Esophagus squamous epithelium (tissue), 5 donors: ENCODE data around the gene COL23A1. TPM values are rescaled to one million over a fixed set of nuclear protein-coding genes. Genes with fewer than 3 reads are reported as not detected.
A peak's percentile ranks its signal among the peaks of the same experiment; 100 is the strongest.

Source experiments
- DNase-seq: peaks from one replicate; lab custom pipeline; 2025; lab: John Stamatoyannopoulos, UW
- H3K27ac ChIP-seq, 4 donors: fragments of 200-600 bp; sonication (generic); one replicate each; pipeline ENCODE4 v1.5.1; 2016 to 2019; ENCODE audit warnings: mild to moderate bottlenecking in 1 of 4
- H3K27me3 ChIP-seq, 4 donors: fragments of 200-600 bp; sonication (generic); 1 replicate in 3 of 4; 2 replicates in 1 of 4; pipeline versions ENCODE4 v1.5.1 to v1.6.0; 2017 to 2021; ENCODE audit warnings: antibody characterized with exemption in 1 of 4
- H3K36me3 ChIP-seq, 3 donors: fragments of 200-600 bp; sonication (generic); one replicate each; pipeline ENCODE4 v1.5.1; 2016 to 2019
- H3K4me1 ChIP-seq, 3 donors: fragments of 200-600 bp; sonication (generic); one replicate each; pipeline ENCODE4 v1.5.1; 2017 to 2019
- H3K4me3 ChIP-seq, 4 donors: fragments of 200-600 bp; sonication (generic); 1 replicate in 3 of 4; 2 replicates in 1 of 4; pipeline ENCODE4 v1.5.1; 2016 to 2019; ENCODE audit warnings: mild to moderate bottlenecking in 2 of 4, moderate library complexity in 1 of 4
- H3K9me3 ChIP-seq, 3 donors: fragments of 200-600 bp; sonication (generic); one replicate each; pipeline ENCODE4 v1.5.1; 2016 to 2019
- POLR2A ChIP-seq, 4 donors: fragments of 450-650 bp; IDR thresholded peaks; one replicate each; pipeline ENCODE4 v1.6.1; 2017; ENCODE audit warnings: antibody characterized with exemption in 4 of 4, mild to moderate bottlenecking in 4 of 4, moderate library complexity in 3 of 4
- WGBS, 2 donors: methylation state at CpG; one replicate each; pipeline ENCODE4 v1.1.5; 2018; 5-methylcytosine and 5-hydroxymethylcytosine counted together
- intact Hi-C: fragments of 100-400 bp; cut with DNase I; formaldehyde crosslinking; loops from one replicate; pipeline ENCODE4 v1.15.0; 2022
- total RNA-seq, 4 donors: library from RNA; depleted of rRNA; stranded (reverse); fragments of >200 nt; gene quantifications; one replicate each; pipeline ENCODE4 v1.1.0, GENCODE V29; 2016
- TF ChIP-seq, protein P1 (sequence below), 6 experiments: fragments of 450-650 bp in 4 of 6; fragments of 200-600 bp in 2 of 6; sonication (generic) in 2 of 6; IDR thresholded peaks; one replicate each; pipeline ENCODE4 v1.5.1; 2016 to 2019; ENCODE audit warnings: antibody characterized with exemption in 6 of 6, mild to moderate bottlenecking in 4 of 6, moderate library complexity in 4 of 6
- donor health status: DM: yes; HTN: yes; CAD: no.

Gene COL23A1
- total RNA-seq, 4 donors from 2014 or later, result 0.41 to 1.5 (median 0.44) TPM; not detected in 1

DNA sequence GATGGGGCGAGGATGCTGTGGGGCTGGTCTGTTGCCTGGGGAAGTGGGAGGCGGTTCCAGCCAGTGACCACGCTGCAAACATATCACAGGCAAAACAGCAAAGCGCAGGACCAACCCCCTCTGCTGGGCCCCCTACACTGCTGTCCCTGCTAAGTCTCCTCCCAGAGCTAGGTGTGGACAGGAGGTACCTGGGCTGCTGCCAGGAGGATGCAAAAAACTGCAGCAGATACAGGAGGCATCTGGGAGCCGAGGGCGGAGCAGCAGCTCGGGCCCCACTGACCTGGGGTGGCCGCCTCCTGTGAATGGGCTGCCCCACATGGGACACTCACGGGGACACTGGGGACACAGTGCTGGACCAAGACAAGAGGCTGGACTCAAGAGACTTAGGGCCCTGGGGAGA is 309.6 kb downstream of the COL23A1 start:
- Histone ChIP-seq H3K4me3 (no peak overlapping the region), H3K9me3 (peaks cover 0 to 19% (median 18%) of the 10 kb centered on the region in 3 donors), H3K4me1 (peaks cover 0 to 12% (median 7%) of the 10 kb centered on the region in 3 donors), H3K27ac (no peak overlapping the region), H3K27me3 (peaks cover 0 to 94% (median 0%) of the 10 kb centered on the region in 4 donors), H3K36me3 (no peaks in the 10 kb centered on the region)
- no peak for DNase-seq
- intact Hi-C loops, result loop anchor here (10.0 kb wide), 2 partner anchors 274 to 304 kb away; no protein-coding TSS in a partner anchor
- TF ChIP-seq, protein P1, sequence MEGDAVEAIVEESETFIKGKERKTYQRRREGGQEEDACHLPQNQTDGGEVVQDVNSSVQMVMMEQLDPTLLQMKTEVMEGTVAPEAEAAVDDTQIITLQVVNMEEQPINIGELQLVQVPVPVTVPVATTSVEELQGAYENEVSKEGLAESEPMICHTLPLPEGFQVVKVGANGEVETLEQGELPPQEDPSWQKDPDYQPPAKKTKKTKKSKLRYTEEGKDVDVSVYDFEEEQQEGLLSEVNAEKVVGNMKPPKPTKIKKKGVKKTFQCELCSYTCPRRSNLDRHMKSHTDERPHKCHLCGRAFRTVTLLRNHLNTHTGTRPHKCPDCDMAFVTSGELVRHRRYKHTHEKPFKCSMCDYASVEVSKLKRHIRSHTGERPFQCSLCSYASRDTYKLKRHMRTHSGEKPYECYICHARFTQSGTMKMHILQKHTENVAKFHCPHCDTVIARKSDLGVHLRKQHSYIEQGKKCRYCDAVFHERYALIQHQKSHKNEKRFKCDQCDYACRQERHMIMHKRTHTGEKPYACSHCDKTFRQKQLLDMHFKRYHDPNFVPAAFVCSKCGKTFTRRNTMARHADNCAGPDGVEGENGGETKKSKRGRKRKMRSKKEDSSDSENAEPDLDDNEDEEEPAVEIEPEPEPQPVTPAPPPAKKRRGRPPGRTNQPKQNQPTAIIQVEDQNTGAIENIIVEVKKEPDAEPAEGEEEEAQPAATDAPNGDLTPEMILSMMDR (IDR thresholded peaks at IDR 0.05), result no peak
- TF ChIP-seq POLR2A (IDR thresholded peaks at IDR 0.05), result no peak
- WGBS, 2 donors, result 88% methylated on average over 8 of the region's 9 CpGs; no CpG with 5 or more reads in 1 of the 2 donors

DNA sequence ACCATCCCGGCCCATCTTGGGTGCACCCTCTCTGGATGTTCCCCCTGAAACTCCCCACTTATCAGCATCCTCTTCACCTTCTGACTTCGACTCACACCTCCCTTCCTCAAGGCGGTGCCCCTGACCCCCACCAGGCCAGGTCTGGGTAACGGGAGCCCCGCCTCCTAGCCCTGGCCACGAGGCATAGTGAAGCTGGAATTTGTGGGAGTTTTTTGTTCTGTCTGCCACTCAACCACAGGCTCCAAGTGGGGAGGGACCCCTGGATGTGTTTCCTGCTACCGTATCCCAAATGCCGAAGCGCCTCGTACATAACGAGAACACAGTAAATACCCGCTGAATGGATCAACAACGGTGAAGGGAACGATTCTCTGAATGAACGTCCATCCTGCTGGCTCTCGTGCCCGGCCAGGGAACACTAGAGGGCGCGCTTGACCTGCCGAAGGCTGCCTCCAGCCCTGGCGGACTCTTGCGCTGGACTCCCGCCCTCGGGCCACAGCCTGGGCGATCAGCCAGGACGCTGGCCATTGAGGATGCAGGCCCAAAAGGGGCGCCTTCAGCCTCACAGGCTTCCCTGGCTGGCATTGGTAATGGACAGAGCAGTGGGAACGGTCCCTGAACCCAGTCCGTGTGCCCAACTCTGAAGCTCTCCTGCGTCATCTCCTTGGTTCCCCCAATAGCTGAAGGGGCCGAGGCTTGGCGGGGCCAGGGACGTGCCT is 310.3 kb downstream of the COL23A1 start:
- WGBS, 2 donors, result 10 to 13% methylated on average over 9 to 22 of the region's 33 CpGs
- Histone ChIP-seq H3K4me3 (no peak overlapping the region), H3K36me3 (no peaks in the 10 kb centered on the region), H3K27ac (no peak overlapping the region), H3K9me3 (peaks cover 0 to 22% (median 21%) of the 10 kb centered on the region in 3 donors), H3K27me3 (peaks cover 0 to 94% (median 0%) of the 10 kb centered on the region in 4 donors), H3K4me1 (peaks cover 0 to 12% (median 7%) of the 10 kb centered on the region in 3 donors)
- no peak for TF ChIP-seq POLR2A (IDR thresholded peaks at IDR 0.05)
- TF ChIP-seq, protein P1 (IDR thresholded peaks at IDR 0.05), result peak; percentile 64 to 87 (median 82)
- peak; percentile 24 for DNase-seq
- intact Hi-C loops, result loop anchor here (10.0 kb wide), 2 partner anchors 275 to 305 kb away; no protein-coding TSS in a partner anchor

DNA sequence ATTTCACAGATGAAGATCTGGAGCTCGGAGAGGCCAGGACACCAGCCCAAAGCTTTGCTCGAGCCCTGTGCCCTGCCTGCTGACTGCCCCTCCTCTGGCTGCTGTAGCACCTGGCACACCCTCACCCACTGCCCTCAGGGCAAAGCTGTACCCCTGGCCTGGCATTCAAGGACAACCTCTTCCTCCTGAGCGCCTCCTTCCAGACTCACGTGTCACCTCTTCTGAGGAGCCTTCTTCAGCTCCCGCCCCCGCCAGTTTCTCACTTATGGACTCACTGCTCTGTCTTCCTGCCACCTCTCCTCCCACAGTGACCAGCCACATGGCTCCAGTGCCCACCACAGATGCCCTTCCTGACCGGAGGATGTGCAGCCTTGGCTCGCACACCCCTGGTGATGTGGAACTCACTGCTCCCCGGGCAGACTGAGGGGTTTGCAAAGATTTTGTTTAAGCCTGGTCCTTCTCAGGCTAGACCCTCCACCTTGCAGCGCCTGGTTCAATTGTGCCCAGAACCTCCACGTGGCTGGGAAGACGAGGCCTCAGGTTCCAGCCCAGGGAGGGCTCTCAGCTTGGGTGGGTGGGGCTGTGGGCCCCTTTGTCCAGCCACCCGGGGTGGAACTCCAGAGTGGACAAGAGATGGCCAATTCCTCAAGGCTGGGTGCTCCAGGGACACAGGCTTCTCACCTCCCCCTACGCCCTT is 311.0 kb downstream of the COL23A1 start:
- intact Hi-C loops, result no loop called here
- H3K27ac ChIP-seq, result no peak overlapping the region
- no peak for DNase-seq
- no peak overlapping the region for H3K4me3 ChIP-seq
- no peaks in the 10 kb centered on the region for H3K36me3 ChIP-seq
- peaks cover 0 to 12% (median 7%) of the 10 kb centered on the region in 3 donors for H3K4me1 ChIP-seq
- peaks cover 0 to 97% (median 0%) of the 10 kb centered on the region in 4 donors for H3K27me3 ChIP-seq
- TF ChIP-seq, protein P1 (IDR thresholded peaks at IDR 0.05), result no peak
- no peak for TF ChIP-seq POLR2A (IDR thresholded peaks at IDR 0.05)
- peaks cover 0 to 20% (median 18%) of the 10 kb centered on the region in 3 donors for H3K9me3 ChIP-seq
- WGBS, 2 donors, result 70 to 72% methylated on average over 6 to 11 of the region's 14 CpGs

GRCh38 chr5:178278358-178279023 is 311.7 kb downstream of the COL23A1 start:
- WGBS, 2 donors, result 75 to 86% methylated on average over 15 of the region's 18 CpGs
- no peak for DNase-seq
- intact Hi-C loops, result no loop called here

More at GRCh38 chr5:178278358-178279023, 311.7 kb downstream of the COL23A1 start:
- H3K4me1 ChIP-seq, result peaks cover 0 to 12% (median 7%) of the 10 kb centered on the region in 3 donors
- H3K27ac ChIP-seq, result no peak overlapping the region
- no peak overlapping the region for H3K4me3 ChIP-seq
- TF ChIP-seq, protein P1 (IDR thresholded peaks at IDR 0.05), result no peak
- no peak for TF ChIP-seq POLR2A (IDR thresholded peaks at IDR 0.05)
- H3K36me3 ChIP-seq, result no peaks in the 10 kb centered on the region
- peaks cover 0 to 99% (median 0%) of the 10 kb centered on the region in 4 donors for H3K27me3 ChIP-seq
- H3K9me3 ChIP-seq, result peaks cover 0 to 13% (median 11%) of the 10 kb centered on the region in 3 donors
